Measurements from ENCODE around the gene KDM2A.
"Not testable (repeated sequence)": the region's sequence is repeated elsewhere in the genome, so short reads cannot be mapped to it uniquely, and the experiment has no call there.

- not testable (repeated sequence) for TF ChIP-seq CTCF (IDR thresholded peaks at IDR 0.05; ENCODE audit: extremely low read depth in 1 of 2, insufficient read depth in 1 of 2, low read depth in 1 of 2, low read length in 2 of 2); GATA2 (IDR thresholded peaks at IDR 0.05; ENCODE audit: insufficient read depth, insufficient read length, low read depth, low read length); MAX (IDR thresholded peaks at IDR 0.05; ENCODE audit: insufficient read depth, insufficient read length); MYC (IDR thresholded peaks at IDR 0.05; ENCODE audit: low read depth, low read length); FOS (IDR thresholded peaks at IDR 0.05; ENCODE audit: borderline replicate concordance, insufficient read depth, low read length); POLR2A (IDR thresholded peaks at IDR 0.05; ENCODE audit: low read depth, low read length)
These were observed 11.8 kb downstream of the KDM2A start for GRCh38 chr11:67130861-67131260.
